HFF-Myc (cell line): ENCODE data around the gene EAF1.

ENCODE experiments used
- DNase-seq: peaks from one replicate; pipeline ENCODE4 v3.0.0-alpha.2; 2011; ENCODE audit warnings: low read depth; ENCODE audit errors: extremely low read depth
- H3K4me3 ChIP-seq: replicated peaks from 2 replicates; pipeline ENCODE4 v1.5.1; 2011; ENCODE audit warnings: low read depth, mild to moderate bottlenecking, control low read depth, low read length
- CTCF ChIP-seq: IDR thresholded peaks from 2 replicates; pipeline ENCODE4 v1.5.1; 2012; ENCODE audit warnings: mild to moderate bottlenecking, low read depth, low read length, control low read depth; ENCODE audit errors: missing control alignments

The EAF1 gene

GRCh38 chr3:15440891-15441290, 13.5 kb downstream of the EAF1 start:
- DNase-seq, result no peak
- TF ChIP-seq CTCF, result no peak
- H3K4me3 ChIP-seq, result no peak overlapping the region

- no peak overlapping the region for H3K4me3 ChIP-seq
- no peak for TF ChIP-seq CTCF
- DNase-seq, result no peak
Measured at GRCh38 chr3:15443826-15444524, 16.6 kb downstream of the EAF1 start.

GRCh38 chr3:15449489-15450224, 22.3 kb downstream of the EAF1 start:
- TF ChIP-seq CTCF, result no peak
- no peak overlapping the region for H3K4me3 ChIP-seq
- DNase-seq, result no peak

- no peak overlapping the region for H3K4me3 ChIP-seq
- no peak for TF ChIP-seq CTCF
- no peak for DNase-seq
Measured at GRCh38 chr3:15450438-15451215, 23.2 kb downstream of the EAF1 start.

- no peak for DNase-seq
- TF ChIP-seq CTCF, result no peak
- no peak overlapping the region for H3K4me3 ChIP-seq
Measured at GRCh38 chr3:15451216-15452113, 24.1 kb downstream of the EAF1 start.

- H3K4me3 ChIP-seq, result no peak overlapping the region
- no peak for TF ChIP-seq CTCF
- DNase-seq, result no peak
Measured at GRCh38 chr3:15452156-15452555, 24.8 kb downstream of the EAF1 start.
